H1 (cell line): ENCODE data around the gene FRMD5. TPM values are rescaled to one million over a fixed set of nuclear protein-coding genes. Genes with fewer than 3 reads are reported as not detected.

Source experiments
- CHD1 ChIP-seq: IDR thresholded peaks from 2 replicates; pipeline ENCODE4 v1.6.1; 2012; ENCODE audit warnings: low read depth, low read length, improper control_type of control experiment
- MAFK ChIP-seq: IDR thresholded peaks from 2 replicates; pipeline ENCODE4 v1.6.1; 2012; ENCODE audit warnings: low read depth, mild to moderate bottlenecking, improper control_type of control experiment, low read length
- POLR2A ChIP-seq, 2 experiments: IDR thresholded peaks; 1 replicate in 1 of 2; 2 replicates in 1 of 2; pipeline ENCODE4 v1.6.1; 2011; ENCODE audit warnings: low read depth in 2 of 2, low read length in 2 of 2, mild to moderate bottlenecking in 2 of 2; ENCODE audit errors: control extremely low read depth in 1 of 2
- TCF12 ChIP-seq: IDR thresholded peaks from 2 replicates; pipeline ENCODE4 v1.6.1; 2011; ENCODE audit warnings: low read depth, mild to moderate bottlenecking, low read length
- USF2 ChIP-seq: IDR thresholded peaks from 2 replicates; pipeline ENCODE4 v1.6.1; 2011; ENCODE audit warnings: low read length, improper control_type of control experiment
- polyA plus RNA-seq, 7 experiments: library from polyadenylated mRNA; depleted of rRNA in 3 of 7; stranded (reverse) in 5 of 7; unstranded in 2 of 7; fragments of >200 nt in 5 of 7; fragments of 200-250 nt in 2 of 7; gene quantifications; 1 replicate in 5 of 7; 2 replicates in 1 of 7; 4 replicates in 1 of 7; pipeline versions ENCODE4 v1.2.1 to v1.2.3, GENCODE V29; 2011 to 2013; ENCODE audit warnings: missing spikeins in 2 of 7, mixed read lengths in 2 of 7
- total RNA-seq: library from RNA; stranded (reverse); fragmentation: NEBNext Ultra II Directional; extraction: Animal tissue kit (Norgen Biotek cat#: 25700); gene quantifications from 2 replicates; pipeline ENCODE4 v1.2.1, GENCODE V29; 2021
- TF ChIP-seq, protein P1 (sequence below): fragments of 300-600 bp; sonication (generic); IDR thresholded peaks from 2 replicates; pipeline ENCODE4 v1.7.1; 2012; ENCODE audit warnings: low read length, moderate library complexity, mild to moderate bottlenecking, inconsistent platforms; ENCODE audit not compliant: insufficient replicate concordance

FRMD5 gene
- total and polyA plus RNA-seq, 2 of the 8 experiments (the other 6 are each of a cell fraction or from before 2014, with no cell fraction given) = 10.1 to 12.6 TPM

DNA sequence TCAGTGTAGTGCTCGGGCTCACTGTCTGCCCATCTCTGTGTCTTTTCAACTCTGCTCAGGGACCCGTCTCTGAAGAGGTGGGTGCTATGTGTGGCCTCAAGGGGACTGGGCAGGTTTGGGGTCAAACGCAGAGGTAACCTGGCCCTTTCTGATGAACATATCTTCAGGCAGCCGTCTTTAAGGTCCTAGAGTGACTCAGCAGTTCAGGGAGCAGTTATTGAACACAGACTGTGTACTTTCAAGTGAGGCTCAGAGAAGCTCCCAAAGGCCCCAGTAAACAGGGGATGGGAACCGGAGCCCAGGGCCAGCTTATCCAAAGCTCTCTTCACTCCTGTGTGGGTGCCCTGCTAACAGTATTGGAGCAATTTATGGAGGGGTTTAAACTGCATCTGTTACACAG is 295.1 kb downstream of the FRMD5 start (continued):
- TF ChIP-seq, protein P1, sequence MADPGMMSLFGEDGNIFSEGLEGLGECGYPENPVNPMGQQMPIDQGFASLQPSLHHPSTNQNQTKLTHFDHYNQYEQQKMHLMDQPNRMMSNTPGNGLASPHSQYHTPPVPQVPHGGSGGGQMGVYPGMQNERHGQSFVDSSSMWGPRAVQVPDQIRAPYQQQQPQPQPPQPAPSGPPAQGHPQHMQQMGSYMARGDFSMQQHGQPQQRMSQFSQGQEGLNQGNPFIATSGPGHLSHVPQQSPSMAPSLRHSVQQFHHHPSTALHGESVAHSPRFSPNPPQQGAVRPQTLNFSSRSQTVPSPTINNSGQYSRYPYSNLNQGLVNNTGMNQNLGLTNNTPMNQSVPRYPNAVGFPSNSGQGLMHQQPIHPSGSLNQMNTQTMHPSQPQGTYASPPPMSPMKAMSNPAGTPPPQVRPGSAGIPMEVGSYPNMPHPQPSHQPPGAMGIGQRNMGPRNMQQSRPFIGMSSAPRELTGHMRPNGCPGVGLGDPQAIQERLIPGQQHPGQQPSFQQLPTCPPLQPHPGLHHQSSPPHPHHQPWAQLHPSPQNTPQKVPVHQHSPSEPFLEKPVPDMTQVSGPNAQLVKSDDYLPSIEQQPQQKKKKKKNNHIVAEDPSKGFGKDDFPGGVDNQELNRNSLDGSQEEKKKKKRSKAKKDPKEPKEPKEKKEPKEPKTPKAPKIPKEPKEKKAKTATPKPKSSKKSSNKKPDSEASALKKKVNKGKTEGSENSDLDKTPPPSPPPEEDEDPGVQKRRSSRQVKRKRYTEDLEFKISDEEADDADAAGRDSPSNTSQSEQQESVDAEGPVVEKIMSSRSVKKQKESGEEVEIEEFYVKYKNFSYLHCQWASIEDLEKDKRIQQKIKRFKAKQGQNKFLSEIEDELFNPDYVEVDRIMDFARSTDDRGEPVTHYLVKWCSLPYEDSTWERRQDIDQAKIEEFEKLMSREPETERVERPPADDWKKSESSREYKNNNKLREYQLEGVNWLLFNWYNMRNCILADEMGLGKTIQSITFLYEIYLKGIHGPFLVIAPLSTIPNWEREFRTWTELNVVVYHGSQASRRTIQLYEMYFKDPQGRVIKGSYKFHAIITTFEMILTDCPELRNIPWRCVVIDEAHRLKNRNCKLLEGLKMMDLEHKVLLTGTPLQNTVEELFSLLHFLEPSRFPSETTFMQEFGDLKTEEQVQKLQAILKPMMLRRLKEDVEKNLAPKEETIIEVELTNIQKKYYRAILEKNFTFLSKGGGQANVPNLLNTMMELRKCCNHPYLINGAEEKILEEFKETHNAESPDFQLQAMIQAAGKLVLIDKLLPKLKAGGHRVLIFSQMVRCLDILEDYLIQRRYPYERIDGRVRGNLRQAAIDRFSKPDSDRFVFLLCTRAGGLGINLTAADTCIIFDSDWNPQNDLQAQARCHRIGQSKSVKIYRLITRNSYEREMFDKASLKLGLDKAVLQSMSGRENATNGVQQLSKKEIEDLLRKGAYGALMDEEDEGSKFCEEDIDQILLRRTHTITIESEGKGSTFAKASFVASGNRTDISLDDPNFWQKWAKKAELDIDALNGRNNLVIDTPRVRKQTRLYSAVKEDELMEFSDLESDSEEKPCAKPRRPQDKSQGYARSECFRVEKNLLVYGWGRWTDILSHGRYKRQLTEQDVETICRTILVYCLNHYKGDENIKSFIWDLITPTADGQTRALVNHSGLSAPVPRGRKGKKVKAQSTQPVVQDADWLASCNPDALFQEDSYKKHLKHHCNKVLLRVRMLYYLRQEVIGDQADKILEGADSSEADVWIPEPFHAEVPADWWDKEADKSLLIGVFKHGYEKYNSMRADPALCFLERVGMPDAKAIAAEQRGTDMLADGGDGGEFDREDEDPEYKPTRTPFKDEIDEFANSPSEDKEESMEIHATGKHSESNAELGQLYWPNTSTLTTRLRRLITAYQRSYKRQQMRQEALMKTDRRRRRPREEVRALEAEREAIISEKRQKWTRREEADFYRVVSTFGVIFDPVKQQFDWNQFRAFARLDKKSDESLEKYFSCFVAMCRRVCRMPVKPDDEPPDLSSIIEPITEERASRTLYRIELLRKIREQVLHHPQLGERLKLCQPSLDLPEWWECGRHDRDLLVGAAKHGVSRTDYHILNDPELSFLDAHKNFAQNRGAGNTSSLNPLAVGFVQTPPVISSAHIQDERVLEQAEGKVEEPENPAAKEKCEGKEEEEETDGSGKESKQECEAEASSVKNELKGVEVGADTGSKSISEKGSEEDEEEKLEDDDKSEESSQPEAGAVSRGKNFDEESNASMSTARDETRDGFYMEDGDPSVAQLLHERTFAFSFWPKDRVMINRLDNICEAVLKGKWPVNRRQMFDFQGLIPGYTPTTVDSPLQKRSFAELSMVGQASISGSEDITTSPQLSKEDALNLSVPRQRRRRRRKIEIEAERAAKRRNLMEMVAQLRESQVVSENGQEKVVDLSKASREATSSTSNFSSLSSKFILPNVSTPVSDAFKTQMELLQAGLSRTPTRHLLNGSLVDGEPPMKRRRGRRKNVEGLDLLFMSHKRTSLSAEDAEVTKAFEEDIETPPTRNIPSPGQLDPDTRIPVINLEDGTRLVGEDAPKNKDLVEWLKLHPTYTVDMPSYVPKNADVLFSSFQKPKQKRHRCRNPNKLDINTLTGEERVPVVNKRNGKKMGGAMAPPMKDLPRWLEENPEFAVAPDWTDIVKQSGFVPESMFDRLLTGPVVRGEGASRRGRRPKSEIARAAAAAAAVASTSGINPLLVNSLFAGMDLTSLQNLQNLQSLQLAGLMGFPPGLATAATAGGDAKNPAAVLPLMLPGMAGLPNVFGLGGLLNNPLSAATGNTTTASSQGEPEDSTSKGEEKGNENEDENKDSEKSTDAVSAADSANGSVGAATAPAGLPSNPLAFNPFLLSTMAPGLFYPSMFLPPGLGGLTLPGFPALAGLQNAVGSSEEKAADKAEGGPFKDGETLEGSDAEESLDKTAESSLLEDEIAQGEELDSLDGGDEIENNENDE = no peak
- no peak for TF ChIP-seq USF2
- no peak for TF ChIP-seq CHD1
- no peak for TF ChIP-seq POLR2A (IDR thresholded peaks at IDR 0.05; ENCODE audit: control extremely low read depth in 1 of 2, low read depth in 2 of 2, low read length in 2 of 2)
- no peak for TF ChIP-seq TCF12
- TF ChIP-seq MAFK = no peak
